ENCODE measurements around the gene PTPN11.

PTPN11 gene

GRCh38 chr12:112489456-112489855, 70.7 kb downstream of the PTPN11 start:
- no peak for DNase-seq (ENCODE audit: low read depth)
- no peak for TF ChIP-seq MAX (IDR thresholded peaks at IDR 0.05; ENCODE audit: low read depth, low read length)
- no peak for TF ChIP-seq POLR2A (IDR thresholded peaks at IDR 0.05; ENCODE audit: extremely low read depth, insufficient read length)
- no peak for TF ChIP-seq CTCF (IDR thresholded peaks at IDR 0.05; ENCODE audit: low read depth, low read length)
- no peak for TF ChIP-seq MYC (IDR thresholded peaks at IDR 0.05; ENCODE audit: low read depth, low read length)
- no peak overlapping the region for H3K4me3 ChIP-seq (ENCODE audit: low read depth, low read length)

GRCh38 chr12:112496496-112496895, 77.7 kb downstream of the PTPN11 start:
- TF ChIP-seq MAX (IDR thresholded peaks at IDR 0.05; ENCODE audit: low read depth, low read length), result no peak
- TF ChIP-seq MYC (IDR thresholded peaks at IDR 0.05; ENCODE audit: low read depth, low read length), result no peak
- TF ChIP-seq CTCF (IDR thresholded peaks at IDR 0.05; ENCODE audit: low read depth, low read length), result no peak
- no peak for TF ChIP-seq POLR2A (IDR thresholded peaks at IDR 0.05; ENCODE audit: extremely low read depth, insufficient read length)
- no peak overlapping the region for H3K4me3 ChIP-seq (ENCODE audit: low read depth, low read length)
- no peak for DNase-seq (ENCODE audit: low read depth)

- no peak overlapping the region for H3K4me3 ChIP-seq (ENCODE audit: low read depth, low read length)
- DNase-seq (ENCODE audit: low read depth), result no peak
- TF ChIP-seq MAX (IDR thresholded peaks at IDR 0.05; ENCODE audit: low read depth, low read length), result no peak
- no peak for TF ChIP-seq CTCF (IDR thresholded peaks at IDR 0.05; ENCODE audit: low read depth, low read length)
- TF ChIP-seq MYC (IDR thresholded peaks at IDR 0.05; ENCODE audit: low read depth, low read length), result no peak
- TF ChIP-seq POLR2A (IDR thresholded peaks at IDR 0.05; ENCODE audit: extremely low read depth, insufficient read length), result no peak
Measured at GRCh38 chr12:112498580-112498979, 79.8 kb downstream of the PTPN11 start.

- H3K4me3 ChIP-seq (ENCODE audit: low read depth, low read length), result no peak overlapping the region
- DNase-seq (ENCODE audit: low read depth), result no peak
- TF ChIP-seq MYC (IDR thresholded peaks at IDR 0.05; ENCODE audit: low read depth, low read length) (no peak), MAX (IDR thresholded peaks at IDR 0.05; ENCODE audit: low read depth, low read length) (no peak), CTCF (IDR thresholded peaks at IDR 0.05; ENCODE audit: low read depth, low read length) (no peak), POLR2A (IDR thresholded peaks at IDR 0.05; ENCODE audit: extremely low read depth, insufficient read length) (no peak)
Measured at GRCh38 chr12:112503512-112503911, 84.8 kb downstream of the PTPN11 start.

GRCh38 chr12:112506513-112507166, 87.9 kb downstream of the PTPN11 start:
- TF ChIP-seq MYC (IDR thresholded peaks at IDR 0.05; ENCODE audit: low read depth, low read length), result no peak
- TF ChIP-seq CTCF (IDR thresholded peaks at IDR 0.05; ENCODE audit: low read depth, low read length), result peak; percentile 7
- TF ChIP-seq POLR2A (IDR thresholded peaks at IDR 0.05; ENCODE audit: extremely low read depth, insufficient read length), result no peak
- no peak for TF ChIP-seq MAX (IDR thresholded peaks at IDR 0.05; ENCODE audit: low read depth, low read length)

More at GRCh38 chr12:112506513-112507166, 87.9 kb downstream of the PTPN11 start:
- DNase-seq (ENCODE audit: low read depth), result no peak
- H3K4me3 ChIP-seq (ENCODE audit: low read depth, low read length), result no peak overlapping the region
